ENCODE data around the gene COL4A4.

GRCh38 chr2:227010433-227010832 lies 153.6 kb downstream of the COL4A4 start:
- TF ChIP-seq, protein P1, sequence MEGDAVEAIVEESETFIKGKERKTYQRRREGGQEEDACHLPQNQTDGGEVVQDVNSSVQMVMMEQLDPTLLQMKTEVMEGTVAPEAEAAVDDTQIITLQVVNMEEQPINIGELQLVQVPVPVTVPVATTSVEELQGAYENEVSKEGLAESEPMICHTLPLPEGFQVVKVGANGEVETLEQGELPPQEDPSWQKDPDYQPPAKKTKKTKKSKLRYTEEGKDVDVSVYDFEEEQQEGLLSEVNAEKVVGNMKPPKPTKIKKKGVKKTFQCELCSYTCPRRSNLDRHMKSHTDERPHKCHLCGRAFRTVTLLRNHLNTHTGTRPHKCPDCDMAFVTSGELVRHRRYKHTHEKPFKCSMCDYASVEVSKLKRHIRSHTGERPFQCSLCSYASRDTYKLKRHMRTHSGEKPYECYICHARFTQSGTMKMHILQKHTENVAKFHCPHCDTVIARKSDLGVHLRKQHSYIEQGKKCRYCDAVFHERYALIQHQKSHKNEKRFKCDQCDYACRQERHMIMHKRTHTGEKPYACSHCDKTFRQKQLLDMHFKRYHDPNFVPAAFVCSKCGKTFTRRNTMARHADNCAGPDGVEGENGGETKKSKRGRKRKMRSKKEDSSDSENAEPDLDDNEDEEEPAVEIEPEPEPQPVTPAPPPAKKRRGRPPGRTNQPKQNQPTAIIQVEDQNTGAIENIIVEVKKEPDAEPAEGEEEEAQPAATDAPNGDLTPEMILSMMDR (IDR thresholded peaks at IDR 0.05; ENCODE audit: borderline replicate concordance, extremely low read depth, low read length, poor library complexity, severe bottlenecking), result no peak
- TF ChIP-seq EZH2 (IDR thresholded peaks at IDR 0.05; ENCODE audit: borderline replicate concordance, low read depth, low read length, severe bottlenecking), result no peak

Data from DND-41 (cell line).